T-helper 1 cell treated with Interleukin-12 subunit alpha and Interleukin-12 subunit beta and Interleukin-4 antibody, amounts not matched to agents 30 ng/mL and 1 ng/mL, for 36 hours (primary cell): ENCODE data around the gene XPA. TPM values are rescaled to one million over a fixed set of nuclear protein-coding genes. Genes with fewer than 3 reads are reported as not detected.

Source experiments
- intact Hi-C: fragments of 100-400 bp; cut with micrococcal nuclease; formaldehyde crosslinking; loops from one replicate; pipeline ENCODE4 v1.15.1; 2024
- total RNA-seq: library from RNA; stranded (reverse); gene quantifications from 2 replicates; pipeline ENCODE4 v1.2.3, GENCODE V29; 2022

XPA gene
- total RNA-seq, 1 donor from 2014 or later = 15.2 TPM

DNA sequence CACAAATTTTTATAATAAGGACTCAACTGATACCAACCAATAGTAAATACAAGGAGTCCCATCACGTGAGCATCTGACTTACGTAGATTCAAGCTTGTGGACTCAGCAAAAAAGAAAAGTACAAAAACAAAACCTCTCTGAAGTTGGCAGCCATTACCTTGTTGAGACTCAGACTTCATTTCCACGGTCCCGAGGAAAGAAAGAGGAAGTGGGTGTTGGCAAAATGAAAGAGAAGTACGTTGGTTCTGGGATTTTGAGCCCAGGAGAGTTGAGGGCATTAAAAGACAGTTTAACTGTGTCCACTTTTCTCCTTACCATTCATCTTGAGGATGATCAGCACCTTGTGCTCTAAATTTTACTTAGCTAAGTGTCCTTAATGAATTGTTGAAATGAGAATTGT is 36.8 kb downstream of the XPA start:
- intact Hi-C loops = no loop called here

DNA sequence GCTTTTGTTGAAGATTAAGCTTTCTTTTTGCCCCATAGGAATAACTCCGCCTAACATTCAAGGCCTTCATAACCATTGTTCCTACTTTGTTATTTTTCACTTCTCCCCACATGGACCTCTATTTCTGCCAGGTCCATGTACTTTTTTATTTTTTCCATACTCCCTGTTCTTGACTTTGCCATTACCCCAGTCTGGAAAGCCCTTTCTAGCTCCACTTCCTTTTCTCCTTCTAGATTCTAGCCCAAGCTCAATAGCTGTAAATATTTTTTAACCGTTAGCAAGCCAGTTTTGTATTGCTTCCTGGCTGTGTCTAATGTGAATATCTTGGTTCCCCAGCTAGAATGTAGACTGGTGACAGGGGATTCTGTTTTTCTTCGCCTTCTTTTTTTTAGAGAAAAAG is 37.4 kb downstream of the XPA start:
- intact Hi-C loops = no loop called here

DNA sequence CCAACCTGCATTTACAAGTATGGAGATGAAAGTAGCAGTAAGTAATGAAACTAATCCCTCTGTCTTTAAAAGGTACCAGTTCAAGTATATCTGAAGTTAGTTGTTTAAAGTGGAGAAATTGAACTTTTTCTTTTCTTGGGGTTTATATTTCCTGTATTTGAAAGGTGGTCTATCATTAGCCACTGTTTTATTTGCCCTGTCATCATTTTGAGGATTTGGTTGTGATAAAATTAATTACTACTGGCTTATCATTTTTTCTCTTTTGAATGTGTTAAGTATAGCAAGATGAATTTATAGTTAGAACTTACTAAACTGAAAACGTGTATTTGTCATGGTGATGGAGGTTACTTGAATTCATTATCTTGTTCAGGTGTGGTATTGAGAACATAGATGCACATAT is 38.4 kb downstream of the XPA start:
- intact Hi-C loops = no loop called here

DNA sequence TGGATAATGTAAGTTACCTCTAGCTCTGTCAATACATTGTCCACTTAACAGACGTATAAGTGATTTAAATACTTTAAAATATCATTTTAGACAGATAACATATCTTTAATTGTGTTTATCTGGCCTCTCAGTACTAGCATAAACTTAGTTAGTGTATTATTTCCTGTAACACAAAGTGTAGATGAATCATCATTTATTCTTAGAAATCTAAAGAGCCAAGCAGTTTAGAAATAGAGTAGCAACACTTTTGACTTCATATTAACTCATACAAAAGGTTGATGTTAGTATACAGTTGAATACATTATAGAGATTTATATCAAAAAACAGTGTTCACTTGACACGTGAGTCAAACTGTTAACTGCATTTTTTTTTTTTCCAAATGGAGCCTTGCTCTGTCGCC is 45.5 kb downstream of the XPA start:
- intact Hi-C loops = no loop called here

DNA sequence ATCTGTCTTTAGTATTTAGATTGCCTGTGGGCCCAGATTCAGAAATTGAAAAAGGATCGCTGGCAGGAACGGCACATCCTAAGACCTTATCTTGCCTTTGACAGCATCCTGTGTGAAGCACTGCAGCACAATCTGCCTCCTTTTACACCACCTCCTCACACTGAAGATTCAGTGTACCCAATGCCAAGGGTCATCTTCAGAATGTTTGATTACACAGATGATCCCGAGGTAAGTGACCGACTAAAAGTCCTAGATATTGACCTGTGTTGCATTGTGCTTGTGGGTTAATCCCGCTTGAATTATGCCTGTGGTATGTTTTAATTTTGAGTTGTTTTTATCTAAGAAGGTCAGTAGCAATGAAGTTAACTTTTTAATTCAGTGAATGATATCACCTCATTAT is 49.1 kb downstream of the XPA start:
- intact Hi-C loops = no loop called here

DNA sequence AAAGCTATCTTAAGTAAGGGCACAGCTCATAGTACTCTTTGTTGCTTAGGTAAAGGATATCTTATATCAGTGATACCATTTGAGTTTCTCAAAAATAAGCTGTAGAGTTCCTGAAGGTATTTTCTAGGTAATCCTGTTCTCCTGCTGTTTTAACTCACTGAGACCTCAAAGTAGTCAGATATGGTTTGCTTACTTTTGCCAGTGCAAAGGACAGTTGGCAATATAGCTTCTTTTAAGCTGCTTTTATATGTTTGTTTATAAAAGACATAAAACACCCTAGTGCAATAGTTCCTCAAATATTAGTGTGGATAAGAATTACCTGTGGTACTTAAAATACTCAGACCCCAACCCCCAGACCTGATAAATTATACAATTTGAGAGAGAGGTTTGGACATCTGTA is 51.4 kb downstream of the XPA start:
- intact Hi-C loops = no loop called here

DNA sequence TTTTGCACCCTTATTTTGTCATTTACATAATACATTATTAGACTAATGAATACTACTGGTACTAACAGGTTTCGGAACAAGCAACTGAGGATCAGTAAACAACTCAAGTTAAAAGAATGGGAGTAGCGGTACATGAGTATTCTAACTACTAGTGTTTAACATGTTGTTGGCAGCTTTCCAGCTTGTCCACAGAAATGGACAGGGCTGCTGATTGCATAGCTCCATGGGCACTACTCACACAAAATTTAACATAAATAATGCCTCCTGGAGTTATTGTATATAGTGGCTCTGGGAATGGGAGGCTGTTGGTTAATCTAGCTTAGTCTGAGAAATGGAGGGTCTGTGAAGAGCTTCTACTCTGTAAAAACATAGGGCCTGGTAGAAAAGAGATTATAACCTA is 56.8 kb downstream of the XPA start:
- intact Hi-C loops = no loop called here

DNA sequence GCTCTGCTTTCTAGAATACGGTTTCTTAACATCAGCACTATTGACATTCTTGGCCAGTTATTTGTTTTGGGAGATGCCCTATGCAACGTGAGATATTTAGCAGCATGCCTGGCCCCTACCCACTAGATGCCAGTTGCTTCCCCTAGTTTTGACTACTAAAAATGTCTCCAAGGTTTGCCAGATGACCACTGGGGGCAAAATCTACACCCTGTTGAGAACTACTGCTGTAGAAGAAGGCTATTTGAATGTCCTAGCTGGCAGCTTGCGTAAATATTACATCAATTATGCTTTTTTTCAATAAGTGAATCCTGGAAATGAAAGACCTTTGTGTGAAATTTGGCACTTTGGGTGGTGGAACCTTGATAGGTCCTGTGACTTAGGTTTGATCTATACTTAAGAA is 58.5 kb downstream of the XPA start:
- intact Hi-C loops = loop anchor here (10.0 kb wide), 1 partner anchor 1764 kb away; the partner anchor contains the start of gene ERCC6L2

DNA sequence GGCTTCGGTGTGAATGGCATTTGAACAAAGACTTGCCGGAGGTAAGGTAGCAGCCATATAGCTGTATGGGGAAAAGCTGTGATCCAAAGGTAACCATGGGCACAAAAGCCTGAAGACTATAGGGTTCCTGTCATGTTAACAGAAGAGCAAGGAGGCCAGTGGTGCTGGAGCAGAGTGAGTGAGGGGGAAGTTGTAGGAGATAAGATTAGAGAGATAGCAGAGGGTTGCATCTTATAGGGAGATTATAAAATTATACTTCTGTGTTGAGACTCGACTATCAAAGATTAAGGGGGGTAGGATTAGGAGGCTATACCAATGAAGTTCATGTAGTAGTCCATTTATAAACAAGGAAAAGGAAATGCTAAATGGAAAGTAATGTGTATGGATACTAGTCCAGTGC is 60.2 kb downstream of the XPA start:
- intact Hi-C loops = loop anchor here (10.0 kb wide), 1 partner anchor 1762 kb away; the partner anchor contains the start of gene ERCC6L2

DNA sequence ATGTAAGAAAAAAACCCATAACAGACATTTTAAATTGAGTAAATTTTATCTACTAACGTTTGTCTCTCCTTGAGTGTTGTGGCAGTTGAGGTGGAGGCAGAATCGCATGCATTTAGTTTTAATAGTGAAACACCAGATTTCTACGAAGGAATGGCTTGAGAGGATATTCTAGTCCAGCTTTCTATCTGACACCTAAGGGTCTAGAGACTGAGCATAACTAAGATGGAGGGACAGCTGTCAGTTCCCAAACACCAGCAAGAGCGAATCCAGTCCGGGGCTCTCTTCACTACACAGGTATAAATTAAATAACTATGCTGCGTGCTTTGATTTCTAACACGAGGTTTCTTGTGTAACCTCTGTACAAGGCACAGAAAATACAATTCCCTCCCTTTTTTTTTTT is 62.1 kb downstream of the XPA start:
- intact Hi-C loops = loop anchor here (10.0 kb wide), 1 partner anchor 1760 kb away; the partner anchor contains the start of gene ERCC6L2

DNA sequence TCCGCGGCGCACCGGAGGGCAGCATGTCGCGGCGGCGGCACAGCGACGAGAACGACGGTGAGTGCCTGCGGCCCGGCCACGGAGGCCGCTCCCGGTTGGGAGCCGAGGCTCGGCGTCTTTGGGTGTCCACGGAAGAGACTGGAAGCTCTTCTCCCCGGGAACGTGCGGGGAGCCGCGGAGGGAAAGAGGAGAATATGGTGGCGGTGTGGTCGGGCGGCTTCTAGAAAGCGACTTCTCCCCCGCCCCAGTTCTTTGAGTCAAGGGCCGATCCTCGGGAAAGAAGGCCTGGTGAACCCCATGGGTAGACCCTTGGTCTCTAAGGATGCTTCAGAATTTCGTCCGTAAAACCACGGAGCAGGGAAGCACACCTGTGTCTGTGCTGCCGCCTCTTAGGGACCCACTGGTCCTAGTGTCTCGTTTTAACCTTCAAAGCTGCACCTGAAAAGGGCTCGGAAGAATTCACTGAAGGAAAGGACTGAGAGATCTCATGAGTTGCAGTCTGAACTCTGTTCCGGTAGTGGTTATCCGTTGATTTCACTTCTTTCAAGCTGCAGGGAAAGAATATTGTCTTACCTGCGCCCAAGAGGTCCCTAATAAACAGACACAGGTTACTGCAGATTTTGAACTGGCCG is 63.2 kb downstream of the XPA start:
- intact Hi-C loops = loop anchor here (1.0 to 10.0 kb wide), 19 partner anchors 19 to 1759 kb away; partner anchors contain the start of genes ALG2, ANP32B, ERCC6L2 and NANS

DNA sequence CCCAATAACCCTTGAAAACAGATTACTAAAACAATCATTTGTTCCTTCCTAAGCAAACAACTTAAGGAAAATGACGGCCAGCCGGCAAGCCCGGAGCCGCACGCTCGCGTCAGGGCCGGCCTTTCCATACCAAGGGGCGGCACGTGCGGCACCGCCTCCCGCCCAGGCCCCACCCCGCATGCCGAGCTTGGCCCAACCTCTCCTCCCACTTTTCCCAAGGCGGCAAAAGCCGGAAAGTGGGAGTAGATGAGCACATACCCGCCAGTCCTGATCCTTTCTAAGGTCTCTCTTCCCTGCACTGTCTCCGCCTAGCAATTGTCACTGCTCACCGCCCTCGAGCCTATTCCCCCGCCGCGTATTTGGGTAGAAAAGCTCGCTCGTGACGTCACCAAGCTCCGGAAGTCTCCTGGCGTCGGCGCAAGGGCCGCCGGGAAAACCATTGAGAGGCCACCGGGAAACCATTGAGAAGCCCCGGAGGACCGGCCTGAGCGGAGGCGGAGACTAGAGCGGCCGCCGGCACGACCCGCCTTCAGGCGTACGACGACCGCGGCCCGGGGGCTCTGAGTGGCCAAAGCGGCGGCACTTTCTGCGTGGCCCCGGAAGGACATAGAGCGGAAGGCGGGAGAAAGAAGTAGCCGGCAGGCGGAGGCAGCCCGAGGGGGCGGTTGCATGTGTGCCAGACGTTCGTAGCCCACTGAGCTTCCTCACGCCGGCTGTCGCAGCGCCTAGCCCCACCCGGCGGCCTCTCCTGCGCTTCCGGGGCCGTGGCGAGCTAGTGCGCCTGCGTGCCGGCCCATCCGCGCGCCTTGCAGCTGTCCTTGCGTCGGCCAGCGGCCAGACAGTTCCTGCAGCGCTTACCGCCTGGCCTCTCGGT is 63.9 kb downstream of the XPA start, which contains the start of the genes NCBP1 and TSTD2:
Gene NCBP1 (plus strand): TSS at position 837 of the 874 bp plus-strand sequence. CDS start 61 bp downstream, outside the sequence.
Gene TSTD2 (minus strand): TSS at position 384 of the 874 bp plus-strand sequence. CDS start 5,806 bp downstream, outside the sequence.
- intact Hi-C loops = loop anchor here (1.0 to 10.0 kb wide), 19 partner anchors 18 to 1758 kb away; partner anchors contain the start of genes ALG2, ANP32B, ERCC6L2 and NANS

DNA sequence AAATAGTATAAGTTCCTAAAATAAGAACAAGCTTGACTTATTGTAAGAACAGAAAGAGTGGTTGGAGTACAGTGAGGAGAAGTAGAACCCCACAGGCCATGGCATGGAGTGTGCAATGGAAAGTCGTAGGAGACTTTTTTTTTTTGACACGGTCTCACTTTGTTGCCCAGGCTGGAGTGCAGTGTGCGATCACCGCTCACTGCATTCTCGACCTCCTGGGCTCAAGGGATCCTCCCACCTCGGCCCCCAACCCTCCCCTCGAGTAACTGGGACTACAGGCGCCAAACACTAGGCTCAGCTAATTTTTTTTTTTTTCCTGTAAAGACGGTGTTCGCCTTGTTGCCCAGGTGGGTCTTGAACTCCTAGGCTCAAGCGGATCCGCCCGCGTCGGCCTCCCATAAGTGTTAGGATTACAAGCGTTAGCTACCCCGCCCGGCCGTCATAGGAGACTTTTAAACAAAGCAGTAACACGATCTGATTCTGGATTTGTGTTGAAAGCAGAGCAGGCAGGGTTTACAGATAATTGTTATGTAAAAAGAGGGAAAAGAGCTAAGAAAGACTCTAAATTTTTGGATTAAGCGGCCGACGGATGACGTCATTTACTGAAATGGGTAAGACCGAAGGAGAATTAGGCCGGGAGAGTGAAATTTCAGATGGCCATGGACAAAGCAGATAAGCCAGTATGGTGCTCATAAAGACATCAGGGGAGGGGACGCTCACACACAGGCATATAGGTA is 64.7 kb downstream of the XPA start:
- intact Hi-C loops = loop anchor here (2.0 to 10.0 kb wide), 4 partner anchors 270 to 1758 kb away; partner anchors contain the start of genes ALG2, ERCC6L2 and SEC61B

DNA sequence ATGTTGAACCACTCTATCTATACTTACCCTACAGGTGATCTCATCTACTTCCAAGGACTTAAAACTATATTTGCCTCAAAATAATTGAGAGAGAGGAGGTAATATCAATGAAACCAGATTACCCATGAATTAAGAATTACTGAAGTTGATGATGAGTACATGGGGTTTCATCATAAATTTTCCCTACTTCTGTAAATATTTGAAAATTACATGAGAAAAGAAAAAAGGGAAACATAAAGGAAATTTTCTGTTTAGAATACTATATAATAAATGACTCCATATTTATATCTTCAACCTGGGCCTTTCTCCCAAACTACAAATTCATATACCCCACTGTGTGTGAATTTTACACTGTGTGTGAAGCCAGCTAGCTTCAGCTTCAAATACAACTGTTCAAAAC is 66.5 kb downstream of the XPA start:
- intact Hi-C loops = loop anchor here (5.0 to 10.0 kb wide), 3 partner anchors 272 to 1756 kb away; partner anchors contain the start of genes ALG2, ERCC6L2 and SEC61B

DNA sequence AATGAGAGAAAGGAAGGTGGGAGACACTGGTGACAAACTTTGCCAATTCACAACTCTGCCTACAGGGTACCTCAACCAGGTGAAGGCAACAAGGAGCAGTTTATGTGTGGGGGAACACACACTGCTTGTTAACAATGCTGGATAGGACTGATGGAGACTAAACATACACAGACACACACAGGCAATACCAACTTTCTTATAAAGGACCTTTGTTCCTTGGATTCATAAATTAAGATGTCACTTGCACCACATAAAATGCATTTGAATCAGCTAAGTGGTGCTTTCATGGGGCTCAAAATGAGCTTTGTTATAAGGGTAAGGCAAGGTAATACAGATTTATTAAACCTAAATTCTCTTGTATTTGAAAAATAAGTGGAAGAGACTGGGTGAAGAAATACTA is 68.0 kb downstream of the XPA start:
- intact Hi-C loops = no loop called here

DNA sequence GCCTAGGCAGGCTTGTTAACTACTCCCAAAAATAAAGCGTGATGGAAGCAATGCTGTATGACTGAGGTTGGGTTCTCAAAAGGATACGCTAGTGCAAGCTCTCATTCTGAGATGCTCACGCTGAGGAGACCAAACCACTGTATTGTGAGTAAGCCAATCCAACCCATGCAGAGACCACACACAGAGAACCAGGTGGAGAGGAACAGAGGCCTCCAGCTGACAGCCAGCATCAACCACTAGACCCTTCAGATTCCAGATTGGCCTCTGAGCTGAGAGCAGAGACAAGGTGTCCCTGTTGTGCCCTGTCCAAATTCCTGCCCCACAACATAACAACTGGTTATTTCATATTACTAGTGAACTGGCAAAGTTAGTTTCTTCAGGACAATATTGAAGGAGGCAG is 68.5 kb downstream of the XPA start:
- intact Hi-C loops = no loop called here

DNA sequence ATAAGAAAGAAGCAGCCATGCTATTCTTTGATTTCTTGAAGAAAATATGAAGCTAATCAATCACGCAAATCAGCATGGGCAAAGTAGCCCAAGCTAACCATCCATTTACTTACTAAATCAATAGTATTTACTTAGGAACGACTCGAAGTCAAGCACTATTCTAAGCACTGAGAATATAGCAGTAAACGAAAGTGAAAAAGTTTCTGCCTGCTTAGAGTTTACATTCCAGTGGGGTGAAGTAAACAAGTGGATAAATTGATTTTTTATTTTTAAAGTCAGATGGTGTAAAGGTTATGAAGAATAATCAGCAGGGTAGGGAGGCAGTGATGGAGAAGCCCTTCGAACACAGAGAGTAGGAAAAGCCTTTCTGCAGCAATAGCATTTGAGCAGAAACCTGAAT is 69.5 kb downstream of the XPA start:
- intact Hi-C loops = no loop called here

DNA sequence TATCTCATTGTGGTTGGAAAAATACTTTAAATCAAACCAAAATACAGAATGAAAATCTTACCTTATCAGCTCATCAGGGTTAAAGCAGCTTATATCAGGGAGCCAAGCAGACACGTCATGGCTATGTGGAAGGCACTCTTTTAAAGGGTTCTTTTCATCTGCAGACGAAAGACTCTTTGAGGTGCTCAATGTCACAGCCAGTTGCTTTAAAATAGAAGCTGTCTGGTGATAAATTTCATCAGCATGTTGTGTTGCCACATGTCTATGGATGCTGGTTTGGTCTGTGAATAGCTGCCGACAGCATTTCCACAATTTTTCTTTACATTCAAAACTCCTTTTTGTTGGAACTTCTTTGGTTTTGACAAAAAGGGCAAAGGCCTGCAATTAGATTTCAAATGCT is 71.5 kb downstream of the XPA start:
- intact Hi-C loops = no loop called here
